ENCODE results near the gene TMPRSS13.
A peak's percentile ranks its signal among the peaks of the same experiment; 100 is the strongest.

TMPRSS13 gene

DNA sequence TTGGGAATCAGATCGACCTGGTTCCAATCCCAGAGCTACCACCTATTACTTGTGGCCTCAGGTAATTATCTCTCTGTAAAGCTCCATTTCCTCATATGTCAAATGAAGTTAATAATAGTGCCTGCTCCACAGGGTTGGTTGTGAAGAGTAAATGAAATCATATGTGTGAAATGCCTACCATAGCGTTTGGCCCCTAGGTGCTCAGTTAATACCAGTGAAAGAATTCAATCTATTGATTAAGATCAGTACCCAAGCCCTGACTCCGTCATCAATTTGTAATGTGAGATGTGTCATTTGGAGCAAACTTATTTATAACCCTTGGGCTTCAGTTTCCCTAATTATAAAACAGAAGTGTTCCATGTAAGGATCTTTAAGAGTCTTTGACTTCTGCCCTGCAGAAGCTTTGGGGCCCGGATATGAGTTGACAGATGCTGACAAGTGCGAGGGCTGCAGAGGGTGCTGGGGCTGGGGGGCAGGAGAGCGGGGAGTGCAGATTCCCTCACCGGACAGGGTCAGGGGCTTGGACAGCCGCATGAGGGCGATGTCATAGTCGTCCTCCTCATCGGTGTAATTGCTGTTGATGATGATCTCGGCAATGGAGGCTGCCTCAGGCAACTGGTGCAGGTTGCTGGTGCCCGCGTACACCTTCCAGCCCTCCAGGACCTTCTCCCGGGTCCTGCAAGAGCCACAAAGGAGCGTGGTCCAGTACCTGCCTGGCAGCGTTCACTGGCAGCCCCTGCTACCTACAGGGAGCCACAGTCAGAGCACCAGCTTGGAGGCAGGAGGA is 20.9 kb downstream of the TMPRSS13 start:
- H3K4me3 ChIP-seq (ENCODE audit: low read length), result no peak overlapping the region
- DNase-seq (ENCODE audit: low read depth), result no peak
- TF ChIP-seq, protein P1, sequence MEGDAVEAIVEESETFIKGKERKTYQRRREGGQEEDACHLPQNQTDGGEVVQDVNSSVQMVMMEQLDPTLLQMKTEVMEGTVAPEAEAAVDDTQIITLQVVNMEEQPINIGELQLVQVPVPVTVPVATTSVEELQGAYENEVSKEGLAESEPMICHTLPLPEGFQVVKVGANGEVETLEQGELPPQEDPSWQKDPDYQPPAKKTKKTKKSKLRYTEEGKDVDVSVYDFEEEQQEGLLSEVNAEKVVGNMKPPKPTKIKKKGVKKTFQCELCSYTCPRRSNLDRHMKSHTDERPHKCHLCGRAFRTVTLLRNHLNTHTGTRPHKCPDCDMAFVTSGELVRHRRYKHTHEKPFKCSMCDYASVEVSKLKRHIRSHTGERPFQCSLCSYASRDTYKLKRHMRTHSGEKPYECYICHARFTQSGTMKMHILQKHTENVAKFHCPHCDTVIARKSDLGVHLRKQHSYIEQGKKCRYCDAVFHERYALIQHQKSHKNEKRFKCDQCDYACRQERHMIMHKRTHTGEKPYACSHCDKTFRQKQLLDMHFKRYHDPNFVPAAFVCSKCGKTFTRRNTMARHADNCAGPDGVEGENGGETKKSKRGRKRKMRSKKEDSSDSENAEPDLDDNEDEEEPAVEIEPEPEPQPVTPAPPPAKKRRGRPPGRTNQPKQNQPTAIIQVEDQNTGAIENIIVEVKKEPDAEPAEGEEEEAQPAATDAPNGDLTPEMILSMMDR (IDR thresholded peaks at IDR 0.05; ENCODE audit: insufficient read depth, low read depth, low read length, missing control alignments), result no peak

DNA sequence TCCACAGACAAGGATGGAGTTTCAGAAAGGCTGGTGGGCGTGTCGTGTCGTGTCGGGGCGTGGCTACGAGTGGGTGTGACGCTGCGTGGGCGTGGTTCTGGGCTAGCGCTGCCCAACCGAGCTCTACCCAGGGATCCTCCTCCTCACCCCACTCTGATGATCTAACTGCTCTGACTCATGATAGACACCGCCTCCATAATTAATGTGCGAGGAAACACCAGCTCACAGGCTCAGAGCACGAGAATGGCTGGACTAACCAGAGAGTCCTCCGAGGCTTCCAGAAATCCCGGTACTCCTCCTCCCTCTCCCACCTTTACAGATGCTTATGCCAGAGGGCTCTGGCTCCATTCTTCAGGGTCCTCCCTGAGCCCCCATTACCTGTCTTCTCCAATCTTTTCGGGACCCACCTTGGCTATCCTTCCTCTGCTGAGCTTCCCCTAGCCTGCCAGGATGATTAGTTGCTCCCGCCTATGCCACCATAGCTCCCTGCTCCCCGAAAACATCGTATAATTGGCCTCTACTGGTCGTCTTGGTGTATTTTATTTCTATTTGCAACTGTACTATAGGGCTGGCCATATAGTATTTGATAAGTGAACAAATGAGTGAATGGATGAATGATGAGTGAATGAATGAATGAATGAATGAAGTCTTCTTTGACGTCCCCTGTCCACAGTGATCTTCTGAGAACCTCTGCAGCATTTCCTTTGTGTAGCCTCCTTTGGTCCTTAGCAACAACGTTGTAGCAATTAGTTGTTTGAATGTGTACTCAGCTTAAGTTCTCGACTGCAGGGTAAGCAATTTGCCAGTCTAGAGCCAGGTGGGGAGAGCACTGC is 21.7 kb downstream of the TMPRSS13 start:
- peak overlapping the region; percentile 14 for H3K4me3 ChIP-seq (ENCODE audit: low read length)
- peak; percentile 98 for DNase-seq (ENCODE audit: low read depth)
- TF ChIP-seq, protein P1 (IDR thresholded peaks at IDR 0.05; ENCODE audit: insufficient read depth, low read depth, low read length, missing control alignments), result no peak

DNA sequence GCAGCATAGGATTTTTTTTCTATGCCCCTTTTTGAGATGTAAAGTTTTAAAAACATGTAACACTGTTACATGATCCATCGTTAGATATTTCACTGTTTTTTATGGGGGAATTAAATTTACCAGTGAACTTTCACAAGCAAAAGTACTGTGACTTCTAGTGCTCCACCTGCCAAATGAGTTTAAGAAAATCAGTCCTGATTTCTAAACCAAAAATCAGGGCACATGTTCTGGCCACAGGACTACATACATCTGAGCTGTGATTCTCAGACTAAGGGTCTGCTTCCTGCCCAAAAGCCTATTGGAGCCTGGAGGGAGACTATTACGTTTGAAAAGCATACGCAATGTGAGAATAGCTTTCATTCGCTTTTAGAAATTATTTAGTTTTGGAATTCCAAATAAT is 22.5 kb downstream of the TMPRSS13 start:
- no peak for DNase-seq (ENCODE audit: low read depth)
- TF ChIP-seq, protein P1 (IDR thresholded peaks at IDR 0.05; ENCODE audit: insufficient read depth, low read depth, low read length, missing control alignments), result no peak

DNA sequence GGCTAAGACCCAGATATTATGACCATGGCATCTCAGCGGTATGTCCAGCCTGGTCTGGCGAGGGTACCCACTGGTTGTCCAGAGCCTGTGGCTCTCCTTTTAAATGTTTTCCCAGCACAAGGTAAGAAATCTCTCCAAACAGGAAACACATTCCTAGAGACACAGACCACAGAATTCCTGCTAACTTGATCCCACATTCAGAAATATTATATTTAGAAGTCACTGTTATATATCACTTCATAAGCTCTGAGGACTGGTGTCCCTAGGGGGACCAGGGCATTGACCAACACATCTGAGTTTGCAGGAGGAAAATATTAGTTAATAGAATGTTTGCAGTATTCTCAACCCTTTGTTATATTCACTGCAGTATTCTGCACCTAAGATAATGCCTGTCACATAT is 23.1 kb downstream of the TMPRSS13 start:
- DNase-seq (ENCODE audit: low read depth), result no peak
- TF ChIP-seq, protein P1 (IDR thresholded peaks at IDR 0.05; ENCODE audit: insufficient read depth, low read depth, low read length, missing control alignments), result no peak

More for the DNA sequence above, 22.5 kb downstream of the TMPRSS13 start:
- H3K4me3 ChIP-seq (ENCODE audit: low read length), result no peak overlapping the region

DNA sequence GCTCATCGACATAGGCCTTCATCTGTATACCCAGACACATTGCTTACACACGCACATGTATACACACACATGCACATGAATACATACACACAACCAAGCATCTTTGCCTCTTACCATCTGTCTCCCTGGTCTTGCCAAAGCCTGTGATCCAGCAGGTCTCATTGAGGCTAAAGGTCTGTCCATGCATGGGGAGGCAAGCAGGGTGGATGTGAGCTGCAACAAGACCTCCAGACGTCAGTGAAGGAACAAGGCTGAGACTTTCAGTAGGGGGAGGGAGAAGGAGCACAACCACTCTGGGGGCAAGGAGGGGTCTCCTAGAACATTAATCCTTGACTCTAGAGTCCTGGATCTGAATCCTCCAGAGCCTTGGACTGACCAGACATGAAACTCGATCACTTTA is 23.7 kb downstream of the TMPRSS13 start:
- no peak for DNase-seq (ENCODE audit: low read depth)
- H3K4me3 ChIP-seq (ENCODE audit: low read length), result no peak overlapping the region
- TF ChIP-seq, protein P1 (IDR thresholded peaks at IDR 0.05; ENCODE audit: insufficient read depth, low read depth, low read length, missing control alignments), result no peak

More for the DNA sequence above, 23.1 kb downstream of the TMPRSS13 start:
- no peak overlapping the region for H3K4me3 ChIP-seq (ENCODE audit: low read length)

DNA sequence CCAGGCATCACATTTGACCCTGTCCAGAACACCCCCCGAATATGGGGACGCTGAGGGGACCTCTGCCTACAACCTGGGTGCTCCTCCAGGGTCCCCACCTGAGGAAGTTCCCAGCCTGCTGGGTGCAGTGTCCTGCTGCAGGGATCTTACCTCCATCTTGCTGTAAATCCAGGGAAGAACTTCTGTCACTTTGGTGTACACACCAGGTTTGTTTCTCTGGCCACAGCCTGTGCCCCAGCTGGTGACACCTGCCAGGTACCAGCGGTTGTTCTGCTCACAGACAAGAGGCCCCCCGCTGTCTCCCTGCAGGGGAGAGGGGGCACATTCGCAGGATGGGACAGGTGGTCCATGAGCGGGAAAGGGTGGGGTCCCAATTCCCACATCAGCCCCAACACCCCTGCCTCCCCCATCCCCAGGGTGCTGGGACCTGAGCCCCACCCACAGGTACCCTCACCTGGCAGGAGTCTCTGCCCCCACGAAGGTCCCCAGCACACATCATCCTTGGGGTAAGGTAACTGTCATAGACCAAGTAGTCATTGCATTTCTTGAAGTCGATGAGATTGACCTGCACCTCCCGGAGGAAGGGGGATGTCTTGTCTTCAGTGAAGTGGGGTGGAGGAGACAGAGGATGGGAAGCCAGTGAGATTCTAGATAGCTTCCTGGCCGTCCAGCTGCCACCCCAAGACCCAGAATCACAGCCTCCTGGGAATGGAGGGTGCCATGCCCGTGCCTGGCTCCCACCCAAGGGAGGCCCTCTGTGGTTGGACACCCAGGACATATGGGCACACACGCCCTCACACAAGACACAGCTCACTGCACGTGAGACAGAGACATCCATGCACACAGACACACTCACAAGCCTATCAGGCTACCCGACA is 25.5 kb downstream of the TMPRSS13 start:
- TF ChIP-seq, protein P1 (IDR thresholded peaks at IDR 0.05; ENCODE audit: insufficient read depth, low read depth, low read length, missing control alignments), result no peak
- no peak overlapping the region for H3K4me3 ChIP-seq (ENCODE audit: low read length)
- DNase-seq (ENCODE audit: low read depth), result no peak

All from epithelial cell of esophagus (primary cell).